Sigmoid colon (tissue), 4 donors: ENCODE data around the gene SEMA4G.

Experiments
- EP300 ChIP-seq, 4 donors: sonication (generic); formaldehyde crosslinking; IDR thresholded peaks; one replicate each; pipeline ENCODE4 v1.6.1; 2017; ENCODE audit warnings: antibody characterized with exemption in 4 of 4
- POLR2A ChIP-seq, 2 donors: fragments of 450-650 bp; IDR thresholded peaks; one replicate each; pipeline ENCODE4 v1.6.1; 2016; ENCODE audit warnings: antibody characterized with exemption in 2 of 2, mild to moderate bottlenecking in 2 of 2, moderate library complexity in 2 of 2
- TF ChIP-seq, protein P1 (sequence below), 4 experiments: fragments of 450-650 bp in 3 of 4; fragments of 200-600 bp in 1 of 4; IDR thresholded peaks; one replicate each; pipeline ENCODE4 v1.5.1; 2016 to 2019; ENCODE audit warnings: antibody characterized with exemption in 4 of 4, mild to moderate bottlenecking in 3 of 4, moderate library complexity in 2 of 4

DNA sequence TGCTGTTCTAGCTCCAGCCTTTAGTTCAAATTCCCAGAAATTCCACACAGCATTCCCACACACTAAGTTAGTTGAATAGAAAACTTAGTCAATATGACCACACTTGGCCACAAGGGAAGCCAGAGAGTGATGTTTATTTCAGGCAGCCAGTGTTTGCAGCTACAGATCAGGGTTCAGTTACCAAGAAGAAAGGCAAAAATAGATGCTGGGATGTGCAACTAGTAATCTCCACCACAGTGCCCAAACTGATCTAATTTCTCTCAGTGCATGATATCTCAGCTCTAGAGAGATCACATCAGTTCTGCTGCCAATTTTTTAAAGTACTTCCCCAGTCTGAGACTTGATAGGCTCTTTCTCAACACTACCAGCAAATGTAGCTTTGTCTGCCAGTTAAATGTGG lies 38.9 kb upstream of the SEMA4G start:
- TF ChIP-seq POLR2A (IDR thresholded peaks at IDR 0.05) (no peak), EP300 (IDR thresholded peaks at IDR 0.05) (no peak)
- TF ChIP-seq, protein P1, sequence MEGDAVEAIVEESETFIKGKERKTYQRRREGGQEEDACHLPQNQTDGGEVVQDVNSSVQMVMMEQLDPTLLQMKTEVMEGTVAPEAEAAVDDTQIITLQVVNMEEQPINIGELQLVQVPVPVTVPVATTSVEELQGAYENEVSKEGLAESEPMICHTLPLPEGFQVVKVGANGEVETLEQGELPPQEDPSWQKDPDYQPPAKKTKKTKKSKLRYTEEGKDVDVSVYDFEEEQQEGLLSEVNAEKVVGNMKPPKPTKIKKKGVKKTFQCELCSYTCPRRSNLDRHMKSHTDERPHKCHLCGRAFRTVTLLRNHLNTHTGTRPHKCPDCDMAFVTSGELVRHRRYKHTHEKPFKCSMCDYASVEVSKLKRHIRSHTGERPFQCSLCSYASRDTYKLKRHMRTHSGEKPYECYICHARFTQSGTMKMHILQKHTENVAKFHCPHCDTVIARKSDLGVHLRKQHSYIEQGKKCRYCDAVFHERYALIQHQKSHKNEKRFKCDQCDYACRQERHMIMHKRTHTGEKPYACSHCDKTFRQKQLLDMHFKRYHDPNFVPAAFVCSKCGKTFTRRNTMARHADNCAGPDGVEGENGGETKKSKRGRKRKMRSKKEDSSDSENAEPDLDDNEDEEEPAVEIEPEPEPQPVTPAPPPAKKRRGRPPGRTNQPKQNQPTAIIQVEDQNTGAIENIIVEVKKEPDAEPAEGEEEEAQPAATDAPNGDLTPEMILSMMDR (IDR thresholded peaks at IDR 0.05): no peak
